A673 (cell line): Measurements from ENCODE around the gene NAV1.

Experiments
- CTCF ChIP-seq: fragments of 300-800, 200-600 bp; sonication (generic); conservative IDR thresholded peaks from 2 replicates; pipeline ENCODE4 v1.5.1; 2017; ENCODE audit warnings: low read depth, mild to moderate bottlenecking, antibody characterized with exemption, low read length, moderate library complexity, mixed read lengths
- EZH2 ChIP-seq: fragments of 200-600 bp; sonication (generic); IDR thresholded peaks from 2 replicates; pipeline ENCODE4 v1.6.1; 2017; ENCODE audit warnings: borderline replicate concordance, low read depth, mild to moderate bottlenecking, mixed read lengths, antibody characterized with exemption, low read length; ENCODE audit not compliant: poor library complexity, severe bottlenecking

DNA sequence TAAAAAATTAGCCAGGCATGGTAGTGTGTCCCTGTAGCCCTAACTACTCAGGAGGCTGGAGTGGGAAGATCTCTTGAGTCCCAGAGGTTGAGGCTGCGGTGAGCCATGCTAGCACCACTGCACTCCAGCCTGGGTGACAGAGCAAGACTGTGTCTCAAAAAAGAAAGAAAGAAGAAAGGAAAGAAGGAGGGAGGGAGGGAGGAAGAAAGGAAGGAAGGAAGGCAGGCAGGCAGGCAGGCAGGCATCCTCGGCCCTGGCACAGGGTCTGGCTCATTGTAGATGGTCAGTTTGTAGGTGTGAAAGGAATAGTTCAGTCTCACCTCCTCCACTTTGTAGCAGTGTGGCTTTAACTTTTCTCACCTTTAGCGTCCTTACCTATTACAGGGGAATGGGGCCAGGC lies 25.0 kb downstream of the NAV1 start:
- no peak for TF ChIP-seq CTCF
- TF ChIP-seq EZH2 = no peak
